HL-60 (cell line): ENCODE measurements around the gene RAD1.

Experiments used
- DNase-seq, 2 experiments: peaks; one replicate each; pipeline ENCODE4 v3.0.0-alpha.2; 2010 to 2020; ENCODE audit warnings: low read depth in 1 of 2, low spot score in 1 of 2
- H3K27ac ChIP-seq: fragments of 250-450 bp; sonication (Bioruptor Pico); replicated peaks from 2 replicates; pipeline ENCODE4 v1.5.1; 2020; ENCODE audit warnings: mild to moderate bottlenecking, moderate library complexity
- H3K27me3 ChIP-seq: fragments of 250-450 bp; sonication (Bioruptor Pico); 2 replicates; pipeline ENCODE4 v1.5.1; 2021; ENCODE audit warnings: mild to moderate bottlenecking, moderate library complexity; ENCODE audit not compliant: insufficient read depth, poor library complexity, severe bottlenecking
- H3K4me3 ChIP-seq: replicated peaks from 2 replicates; pipeline ENCODE4 v1.5.1; 2011; ENCODE audit warnings: mild to moderate bottlenecking, control low read depth, low read length; ENCODE audit not compliant: insufficient read depth
- GABPA ChIP-seq: IDR thresholded peaks from 2 replicates; pipeline ENCODE4 v1.6.1; 2012; ENCODE audit warnings: low read depth
- POLR2AphosphoS5 ChIP-seq: IDR thresholded peaks from 2 replicates; pipeline ENCODE4 v1.6.1; 2012; ENCODE audit warnings: low read depth
- SPI1 ChIP-seq: IDR thresholded peaks from 2 replicates; pipeline ENCODE4 v1.6.1; 2012; ENCODE audit warnings: low read depth, mild to moderate bottlenecking, borderline replicate concordance
- TF ChIP-seq, protein P1 (sequence below): IDR thresholded peaks from 2 replicates; pipeline ENCODE4 v1.6.1; 2012; ENCODE audit warnings: low read depth; ENCODE audit not compliant: insufficient replicate concordance
- TF ChIP-seq, protein P2 (sequence below): IDR thresholded peaks from one replicate; pipeline ENCODE4 v1.5.1; 2011; ENCODE audit warnings: low read length, control low read depth, inconsistent platforms; ENCODE audit not compliant: insufficient read depth

The RAD1 gene

GRCh38 chr5:34881246-34881645 lies 34.1 kb downstream of the RAD1 start:
- no peak overlapping the region for H3K4me3 ChIP-seq
- no peak overlapping the region for H3K27ac ChIP-seq
- TF ChIP-seq POLR2AphosphoS5 (no peak), GABPA (no peak), SPI1 (no peak)
- TF ChIP-seq, protein P1, sequence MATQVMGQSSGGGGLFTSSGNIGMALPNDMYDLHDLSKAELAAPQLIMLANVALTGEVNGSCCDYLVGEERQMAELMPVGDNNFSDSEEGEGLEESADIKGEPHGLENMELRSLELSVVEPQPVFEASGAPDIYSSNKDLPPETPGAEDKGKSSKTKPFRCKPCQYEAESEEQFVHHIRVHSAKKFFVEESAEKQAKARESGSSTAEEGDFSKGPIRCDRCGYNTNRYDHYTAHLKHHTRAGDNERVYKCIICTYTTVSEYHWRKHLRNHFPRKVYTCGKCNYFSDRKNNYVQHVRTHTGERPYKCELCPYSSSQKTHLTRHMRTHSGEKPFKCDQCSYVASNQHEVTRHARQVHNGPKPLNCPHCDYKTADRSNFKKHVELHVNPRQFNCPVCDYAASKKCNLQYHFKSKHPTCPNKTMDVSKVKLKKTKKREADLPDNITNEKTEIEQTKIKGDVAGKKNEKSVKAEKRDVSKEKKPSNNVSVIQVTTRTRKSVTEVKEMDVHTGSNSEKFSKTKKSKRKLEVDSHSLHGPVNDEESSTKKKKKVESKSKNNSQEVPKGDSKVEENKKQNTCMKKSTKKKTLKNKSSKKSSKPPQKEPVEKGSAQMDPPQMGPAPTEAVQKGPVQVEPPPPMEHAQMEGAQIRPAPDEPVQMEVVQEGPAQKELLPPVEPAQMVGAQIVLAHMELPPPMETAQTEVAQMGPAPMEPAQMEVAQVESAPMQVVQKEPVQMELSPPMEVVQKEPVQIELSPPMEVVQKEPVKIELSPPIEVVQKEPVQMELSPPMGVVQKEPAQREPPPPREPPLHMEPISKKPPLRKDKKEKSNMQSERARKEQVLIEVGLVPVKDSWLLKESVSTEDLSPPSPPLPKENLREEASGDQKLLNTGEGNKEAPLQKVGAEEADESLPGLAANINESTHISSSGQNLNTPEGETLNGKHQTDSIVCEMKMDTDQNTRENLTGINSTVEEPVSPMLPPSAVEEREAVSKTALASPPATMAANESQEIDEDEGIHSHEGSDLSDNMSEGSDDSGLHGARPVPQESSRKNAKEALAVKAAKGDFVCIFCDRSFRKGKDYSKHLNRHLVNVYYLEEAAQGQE, result no peak
- TF ChIP-seq, protein P2, sequence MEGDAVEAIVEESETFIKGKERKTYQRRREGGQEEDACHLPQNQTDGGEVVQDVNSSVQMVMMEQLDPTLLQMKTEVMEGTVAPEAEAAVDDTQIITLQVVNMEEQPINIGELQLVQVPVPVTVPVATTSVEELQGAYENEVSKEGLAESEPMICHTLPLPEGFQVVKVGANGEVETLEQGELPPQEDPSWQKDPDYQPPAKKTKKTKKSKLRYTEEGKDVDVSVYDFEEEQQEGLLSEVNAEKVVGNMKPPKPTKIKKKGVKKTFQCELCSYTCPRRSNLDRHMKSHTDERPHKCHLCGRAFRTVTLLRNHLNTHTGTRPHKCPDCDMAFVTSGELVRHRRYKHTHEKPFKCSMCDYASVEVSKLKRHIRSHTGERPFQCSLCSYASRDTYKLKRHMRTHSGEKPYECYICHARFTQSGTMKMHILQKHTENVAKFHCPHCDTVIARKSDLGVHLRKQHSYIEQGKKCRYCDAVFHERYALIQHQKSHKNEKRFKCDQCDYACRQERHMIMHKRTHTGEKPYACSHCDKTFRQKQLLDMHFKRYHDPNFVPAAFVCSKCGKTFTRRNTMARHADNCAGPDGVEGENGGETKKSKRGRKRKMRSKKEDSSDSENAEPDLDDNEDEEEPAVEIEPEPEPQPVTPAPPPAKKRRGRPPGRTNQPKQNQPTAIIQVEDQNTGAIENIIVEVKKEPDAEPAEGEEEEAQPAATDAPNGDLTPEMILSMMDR, result no peak
- H3K27me3 ChIP-seq, result no peaks in the 10 kb centered on the region
- no peak for DNase-seq

- no peak overlapping the region for H3K27ac ChIP-seq
- H3K4me3 ChIP-seq, result no peak overlapping the region
- TF ChIP-seq, protein P2, result no peak
- TF ChIP-seq SPI1 (no peak), GABPA (no peak), POLR2AphosphoS5 (no peak)
- TF ChIP-seq, protein P1, result no peak
- no peaks in the 10 kb centered on the region for H3K27me3 ChIP-seq
- DNase-seq, result no peak
Observed at GRCh38 chr5:34876275-34876674, 39.0 kb downstream of the RAD1 start.

- H3K4me3 ChIP-seq, result no peak overlapping the region
- DNase-seq, result no peak
- TF ChIP-seq SPI1 (no peak), GABPA (no peak), POLR2AphosphoS5 (no peak)
- TF ChIP-seq, protein P1, result no peak
- TF ChIP-seq, protein P2, result no peak
- H3K27me3 ChIP-seq, result no peaks in the 10 kb centered on the region
- no peak overlapping the region for H3K27ac ChIP-seq
Observed at GRCh38 chr5:34870382-34870781, 44.9 kb downstream of the RAD1 start.
